Neural progenitor cell (in vitro differentiated cells): ENCODE data around the gene CDC42EP4.

Experiments
- EZH2 ChIP-seq: fragments of 200-600 bp; sonication (generic); IDR thresholded peaks from 2 replicates; pipeline ENCODE4 v1.6.1; 2017; ENCODE audit warnings: antibody characterized with exemption, mild to moderate bottlenecking, moderate library complexity
- TF ChIP-seq, protein P1 (sequence below): fragments of 200-600 bp; sonication (generic); IDR thresholded peaks from 2 replicates; pipeline ENCODE4 v1.5.1; 2017; ENCODE audit warnings: antibody characterized with exemption, mild to moderate bottlenecking

- TF ChIP-seq EZH2, result no peak
- TF ChIP-seq, protein P1, sequence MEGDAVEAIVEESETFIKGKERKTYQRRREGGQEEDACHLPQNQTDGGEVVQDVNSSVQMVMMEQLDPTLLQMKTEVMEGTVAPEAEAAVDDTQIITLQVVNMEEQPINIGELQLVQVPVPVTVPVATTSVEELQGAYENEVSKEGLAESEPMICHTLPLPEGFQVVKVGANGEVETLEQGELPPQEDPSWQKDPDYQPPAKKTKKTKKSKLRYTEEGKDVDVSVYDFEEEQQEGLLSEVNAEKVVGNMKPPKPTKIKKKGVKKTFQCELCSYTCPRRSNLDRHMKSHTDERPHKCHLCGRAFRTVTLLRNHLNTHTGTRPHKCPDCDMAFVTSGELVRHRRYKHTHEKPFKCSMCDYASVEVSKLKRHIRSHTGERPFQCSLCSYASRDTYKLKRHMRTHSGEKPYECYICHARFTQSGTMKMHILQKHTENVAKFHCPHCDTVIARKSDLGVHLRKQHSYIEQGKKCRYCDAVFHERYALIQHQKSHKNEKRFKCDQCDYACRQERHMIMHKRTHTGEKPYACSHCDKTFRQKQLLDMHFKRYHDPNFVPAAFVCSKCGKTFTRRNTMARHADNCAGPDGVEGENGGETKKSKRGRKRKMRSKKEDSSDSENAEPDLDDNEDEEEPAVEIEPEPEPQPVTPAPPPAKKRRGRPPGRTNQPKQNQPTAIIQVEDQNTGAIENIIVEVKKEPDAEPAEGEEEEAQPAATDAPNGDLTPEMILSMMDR, result no peak
Measured at GRCh38 chr17:73240561-73240960, 71.2 kb downstream of the CDC42EP4 start.
